Measurements from ENCODE around the gene LRIG3.

The LRIG3 gene

DNA sequence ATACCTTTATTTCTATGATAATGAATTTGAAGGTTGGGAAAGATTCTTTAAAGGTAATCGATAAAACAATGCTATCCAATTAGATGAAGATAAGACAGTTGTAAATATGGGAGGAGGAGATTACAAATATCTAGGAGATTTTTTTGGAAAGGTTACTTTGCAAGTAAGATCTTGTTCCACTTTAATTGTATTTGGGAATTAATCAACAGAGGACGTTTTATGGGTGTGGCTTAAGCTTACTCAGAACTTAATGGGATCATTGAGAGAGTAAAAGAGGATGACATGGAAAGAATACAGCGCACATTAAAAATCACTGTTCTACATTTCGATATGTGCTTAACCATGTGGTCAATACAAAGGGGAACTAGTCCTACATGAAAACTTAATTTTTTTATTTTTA is 3.5 kb upstream of the LRIG3 start:
- Mint-ChIP-seq H3K27ac (no peak overlapping the region), H3K36me3 (ENCODE audit: low read depth) (no peaks in the 10 kb centered on the region), H3K27me3 (peaks cover 29% of the 10 kb centered on the region), H3K4me1 (ENCODE audit: low read depth) (no peaks in the 10 kb centered on the region), H3K4me3 (no peak overlapping the region), H3K9me3 (no peaks in the 10 kb centered on the region)
- intact Hi-C loops (cut with micrococcal nuclease): no loop called here

DNA sequence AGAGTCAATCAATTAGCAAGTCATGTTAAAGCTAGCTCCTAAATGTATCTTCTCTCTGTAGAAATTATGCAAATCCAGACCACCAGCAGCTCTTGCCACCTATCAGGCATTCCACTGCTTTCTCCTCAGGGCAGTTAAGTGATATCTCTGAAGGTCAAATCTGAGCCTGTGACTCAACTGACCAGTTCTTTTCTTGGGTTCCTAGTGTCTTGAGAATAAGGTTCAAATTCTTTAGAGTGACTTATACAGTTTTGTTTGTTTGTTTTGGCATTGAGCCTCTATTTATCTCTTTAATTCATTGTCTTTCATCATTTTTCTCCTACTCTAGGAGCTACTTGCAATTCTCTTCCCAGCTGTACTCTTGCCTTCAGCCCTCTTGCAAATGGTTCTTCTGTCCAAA is 2.5 kb upstream of the LRIG3 start:
- H3K27ac Mint-ChIP-seq: no peak overlapping the region
- H3K27me3 Mint-ChIP-seq: peaks cover 37% of the 10 kb centered on the region
- no peak overlapping the region for H3K4me3 Mint-ChIP-seq
- intact Hi-C loops (cut with micrococcal nuclease): no loop called here
- H3K36me3 Mint-ChIP-seq (ENCODE audit: low read depth): no peaks in the 10 kb centered on the region
- H3K4me1 Mint-ChIP-seq (ENCODE audit: low read depth): no peaks in the 10 kb centered on the region
- H3K9me3 Mint-ChIP-seq: no peaks in the 10 kb centered on the region

DNA sequence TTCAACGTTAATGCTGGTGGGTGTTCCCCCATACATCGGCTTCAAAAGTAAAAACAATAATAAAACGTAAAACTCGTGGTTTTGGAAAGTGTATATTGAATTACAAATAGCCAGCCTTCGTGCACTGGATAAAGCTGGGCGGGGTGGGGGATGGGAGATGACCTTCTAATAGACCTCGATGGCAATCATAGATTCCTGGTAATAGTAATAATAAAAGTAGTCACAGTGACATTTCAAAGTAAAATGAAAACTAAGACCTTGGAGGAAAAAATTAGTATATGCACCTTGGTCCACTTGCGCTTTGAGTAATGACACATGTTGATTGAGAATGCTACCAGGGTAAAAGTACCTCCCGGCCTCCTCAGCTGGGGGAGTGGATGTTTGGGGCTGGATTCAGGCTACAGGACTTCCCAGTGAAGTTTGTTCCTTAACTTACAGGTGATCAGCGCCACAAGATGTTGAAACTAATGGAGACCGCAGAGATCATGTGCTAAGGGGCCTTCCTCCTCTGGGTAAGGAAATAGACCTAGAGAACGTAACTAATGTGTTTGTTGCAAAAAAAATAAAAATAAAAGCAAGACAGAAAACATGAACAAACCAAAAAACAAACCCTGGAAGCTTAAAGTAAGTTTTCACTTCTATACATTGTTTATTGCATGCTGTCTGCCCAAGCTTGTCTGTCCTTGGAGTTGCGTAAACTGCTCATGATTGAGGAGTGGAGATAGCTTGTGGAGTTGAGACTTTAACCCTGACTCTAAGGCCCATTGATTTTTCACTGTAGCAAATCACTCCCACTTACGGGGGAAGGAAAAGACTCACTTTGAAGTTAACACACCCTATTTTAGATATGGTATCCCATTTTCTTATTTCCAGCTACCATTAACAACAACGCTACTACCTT is 907 bp upstream of the LRIG3 start:
- H3K4me3 Mint-ChIP-seq: no peak overlapping the region
- H3K4me1 Mint-ChIP-seq (ENCODE audit: low read depth): no peaks in the 10 kb centered on the region
- intact Hi-C loops (cut with micrococcal nuclease): no loop called here
- H3K27me3 Mint-ChIP-seq: peaks cover 41% of the 10 kb centered on the region
- no peaks in the 10 kb centered on the region for H3K9me3 Mint-ChIP-seq
- H3K36me3 Mint-ChIP-seq (ENCODE audit: low read depth): no peaks in the 10 kb centered on the region
- no peak overlapping the region for H3K27ac Mint-ChIP-seq

- no peak overlapping the region for H3K4me3 Mint-ChIP-seq
- no peaks in the 10 kb centered on the region for H3K9me3 Mint-ChIP-seq
- H3K27ac Mint-ChIP-seq: no peak overlapping the region
- H3K36me3 Mint-ChIP-seq (ENCODE audit: low read depth): no peaks in the 10 kb centered on the region
- intact Hi-C loops (cut with micrococcal nuclease): no loop called here
- no peaks in the 10 kb centered on the region for H3K4me1 Mint-ChIP-seq (ENCODE audit: low read depth)
- peaks cover 41% of the 10 kb centered on the region for H3K27me3 Mint-ChIP-seq
Measured at GRCh38 chr12:58919231-58920101, 838 bp downstream of the LRIG3 start.

GRCh38 chr12:58918469-58918844 is 1.8 kb downstream of the LRIG3 start:
- Mint-ChIP-seq H3K4me3 (no peak overlapping the region), H3K27me3 (peaks cover 41% of the 10 kb centered on the region), H3K27ac (no peak overlapping the region), H3K9me3 (no peaks in the 10 kb centered on the region), H3K36me3 (ENCODE audit: low read depth) (no peaks in the 10 kb centered on the region), H3K4me1 (ENCODE audit: low read depth) (no peaks in the 10 kb centered on the region)
- intact Hi-C loops (cut with micrococcal nuclease): no loop called here

DNA sequence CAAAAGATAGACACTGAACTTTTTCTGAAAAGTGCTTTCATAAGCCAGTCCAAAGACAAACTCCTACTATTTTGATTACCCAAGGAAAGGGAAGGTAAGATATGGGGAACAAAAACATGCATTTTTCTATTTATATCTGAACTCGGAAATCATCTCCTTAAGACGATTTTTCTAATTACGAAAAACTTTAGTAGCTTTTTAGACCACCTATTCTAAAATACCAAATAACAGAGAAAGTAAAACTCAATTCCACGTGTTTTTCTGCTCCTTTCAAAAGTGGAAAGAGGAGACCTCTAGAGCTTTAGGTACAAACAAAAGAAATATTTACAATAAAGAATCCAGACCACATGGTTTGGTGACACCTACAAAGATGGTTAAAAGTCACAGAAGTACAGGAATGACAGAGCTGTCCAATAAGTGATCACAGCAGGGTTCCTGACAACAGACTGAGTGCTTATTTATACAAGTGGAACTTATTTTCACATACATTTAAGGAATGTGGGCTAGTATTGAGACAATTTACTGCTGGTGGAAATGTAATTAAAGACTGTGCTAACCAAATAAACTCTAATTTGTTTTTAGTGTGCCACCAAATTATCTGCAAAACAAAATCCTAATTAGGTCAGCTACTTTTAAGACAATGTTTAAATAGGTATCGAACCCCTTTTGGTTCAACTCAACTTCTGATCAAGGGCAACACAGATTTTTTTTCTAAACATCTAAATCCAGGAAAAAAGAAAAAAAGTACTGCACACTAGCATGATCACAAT is 2.4 kb downstream of the LRIG3 start:
- peaks cover 41% of the 10 kb centered on the region for H3K27me3 Mint-ChIP-seq
- H3K9me3 Mint-ChIP-seq: no peaks in the 10 kb centered on the region
- no peak overlapping the region for H3K4me3 Mint-ChIP-seq
- intact Hi-C loops (cut with micrococcal nuclease): no loop called here
- H3K36me3 Mint-ChIP-seq (ENCODE audit: low read depth): no peaks in the 10 kb centered on the region
- no peak overlapping the region for H3K27ac Mint-ChIP-seq
- no peaks in the 10 kb centered on the region for H3K4me1 Mint-ChIP-seq (ENCODE audit: low read depth)

- H3K4me3 Mint-ChIP-seq: no peak overlapping the region
- no peak overlapping the region for H3K27ac Mint-ChIP-seq
- H3K27me3 Mint-ChIP-seq: peaks cover 38% of the 10 kb centered on the region
- no peaks in the 10 kb centered on the region for H3K4me1 Mint-ChIP-seq (ENCODE audit: low read depth)
- H3K36me3 Mint-ChIP-seq (ENCODE audit: low read depth): no peaks in the 10 kb centered on the region
- intact Hi-C loops (cut with micrococcal nuclease): no loop called here
- H3K9me3 Mint-ChIP-seq: no peaks in the 10 kb centered on the region
Measured at GRCh38 chr12:58916921-58917511, 3.3 kb downstream of the LRIG3 start.

DNA sequence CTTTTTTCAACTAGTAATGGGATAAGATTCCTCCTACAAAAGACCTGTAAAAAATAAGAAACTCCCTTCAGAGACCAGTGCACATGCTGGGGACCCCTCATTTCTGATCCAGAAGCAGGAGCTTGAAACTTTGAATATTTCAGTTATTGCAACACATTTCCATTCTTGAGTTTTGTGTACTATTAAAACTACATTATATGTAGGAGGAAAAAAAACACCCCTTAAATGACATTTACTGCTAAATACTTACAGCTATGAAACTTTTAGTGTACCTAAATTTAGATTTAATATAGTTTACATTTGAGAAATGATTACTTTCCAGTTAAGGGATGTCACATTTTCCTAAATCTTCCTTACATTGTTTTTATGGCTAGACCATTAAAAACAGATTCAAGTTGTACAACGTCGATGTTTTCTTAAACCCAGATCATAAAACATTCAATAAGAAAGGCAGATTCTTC is 4.1 kb downstream of the LRIG3 start:
- H3K27me3 Mint-ChIP-seq: peaks cover 35% of the 10 kb centered on the region
- H3K36me3 Mint-ChIP-seq (ENCODE audit: low read depth): no peaks in the 10 kb centered on the region
- no peak overlapping the region for H3K4me3 Mint-ChIP-seq
- H3K27ac Mint-ChIP-seq: no peak overlapping the region
- H3K9me3 Mint-ChIP-seq: no peaks in the 10 kb centered on the region
- intact Hi-C loops (cut with micrococcal nuclease): no loop called here
- H3K4me1 Mint-ChIP-seq (ENCODE audit: low read depth): no peaks in the 10 kb centered on the region

DNA sequence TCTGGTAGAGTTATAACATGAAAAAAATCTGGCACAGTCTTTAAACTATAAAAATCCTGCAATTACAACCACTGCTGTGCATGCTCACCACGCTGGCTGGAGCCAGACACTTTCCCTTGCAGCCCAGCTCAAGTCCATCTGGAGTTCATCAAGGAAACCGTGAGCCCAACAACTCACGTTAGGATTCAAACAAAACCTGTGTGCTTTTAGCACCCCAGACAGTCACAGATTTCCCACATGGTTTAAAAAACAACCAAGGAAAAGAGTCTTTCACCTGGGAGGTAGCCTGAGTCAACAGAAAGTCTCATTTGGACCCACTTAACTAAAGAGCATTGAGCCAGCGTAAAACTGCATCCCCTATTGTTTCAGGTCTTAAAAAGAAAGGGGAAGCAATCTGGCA is 4.7 kb downstream of the LRIG3 start:
- intact Hi-C loops (cut with micrococcal nuclease): no loop called here
- H3K36me3 Mint-ChIP-seq (ENCODE audit: low read depth): no peaks in the 10 kb centered on the region
- H3K4me3 Mint-ChIP-seq: no peak overlapping the region
- no peaks in the 10 kb centered on the region for H3K9me3 Mint-ChIP-seq
- H3K27me3 Mint-ChIP-seq: peaks cover 29% of the 10 kb centered on the region
- H3K27ac Mint-ChIP-seq: no peak overlapping the region
- no peaks in the 10 kb centered on the region for H3K4me1 Mint-ChIP-seq (ENCODE audit: low read depth)

- intact Hi-C loops (cut with micrococcal nuclease): no loop called here
- no peak overlapping the region for H3K4me3 Mint-ChIP-seq
- no peaks in the 10 kb centered on the region for H3K36me3 Mint-ChIP-seq (ENCODE audit: low read depth)
- peaks cover 23% of the 10 kb centered on the region for H3K27me3 Mint-ChIP-seq
- no peak overlapping the region for H3K27ac Mint-ChIP-seq
- no peaks in the 10 kb centered on the region for H3K9me3 Mint-ChIP-seq
- no peaks in the 10 kb centered on the region for H3K4me1 Mint-ChIP-seq (ENCODE audit: low read depth)
Measured at GRCh38 chr12:58915037-58915436, 5.3 kb downstream of the LRIG3 start.

DNA sequence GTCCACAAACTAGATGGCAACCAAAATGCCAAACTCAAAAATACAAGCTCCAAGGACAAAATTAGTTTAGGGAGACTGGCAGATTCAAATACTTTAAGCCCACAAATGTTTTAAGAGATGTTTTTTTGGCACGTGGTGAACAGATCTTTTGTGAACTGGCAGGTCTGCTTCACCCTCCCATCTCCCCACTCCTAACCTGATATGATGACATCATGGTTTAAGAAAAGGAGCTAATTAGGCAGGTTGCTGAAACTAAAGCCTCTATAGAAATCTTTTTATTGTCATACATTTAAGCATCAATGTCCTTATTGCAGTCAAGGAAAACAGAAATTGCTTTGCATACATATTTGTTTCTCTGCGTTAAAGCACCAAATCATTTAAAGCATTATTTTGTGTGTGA is 5.8 kb downstream of the LRIG3 start:
- peaks cover 17% of the 10 kb centered on the region for H3K27me3 Mint-ChIP-seq
- intact Hi-C loops (cut with micrococcal nuclease): no loop called here
- no peaks in the 10 kb centered on the region for H3K9me3 Mint-ChIP-seq
- H3K27ac Mint-ChIP-seq: no peak overlapping the region
- no peak overlapping the region for H3K4me3 Mint-ChIP-seq
- no peaks in the 10 kb centered on the region for H3K4me1 Mint-ChIP-seq (ENCODE audit: low read depth)
- no peaks in the 10 kb centered on the region for H3K36me3 Mint-ChIP-seq (ENCODE audit: low read depth)

DNA sequence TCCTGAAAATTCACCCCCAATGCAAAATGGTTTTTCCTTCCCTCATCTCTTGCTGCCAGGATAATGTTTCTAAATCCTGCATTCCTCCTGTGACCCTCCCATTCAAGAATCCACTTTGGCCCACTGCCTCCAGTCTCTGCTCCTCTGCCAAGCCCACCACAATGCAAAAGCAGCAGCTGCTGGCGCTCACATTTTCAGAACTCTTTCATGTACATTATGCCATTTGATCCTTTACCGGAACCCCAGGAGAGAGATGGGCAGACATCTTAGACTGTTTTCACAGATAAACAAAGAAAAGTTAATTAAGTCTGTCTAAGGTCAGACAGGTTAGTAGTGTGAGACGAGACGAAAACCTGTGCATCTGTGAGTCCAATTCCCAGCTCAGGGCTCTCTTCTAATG is 12.9 kb downstream of the LRIG3 start:
- Mint-ChIP-seq H3K36me3 (ENCODE audit: low read depth) (no peaks in the 10 kb centered on the region), H3K4me1 (ENCODE audit: low read depth) (no peaks in the 10 kb centered on the region), H3K9me3 (no peaks in the 10 kb centered on the region), H3K4me3 (no peak overlapping the region), H3K27ac (no peak overlapping the region), H3K27me3 (no peaks in the 10 kb centered on the region)
- intact Hi-C loops (cut with micrococcal nuclease): no loop called here

DNA sequence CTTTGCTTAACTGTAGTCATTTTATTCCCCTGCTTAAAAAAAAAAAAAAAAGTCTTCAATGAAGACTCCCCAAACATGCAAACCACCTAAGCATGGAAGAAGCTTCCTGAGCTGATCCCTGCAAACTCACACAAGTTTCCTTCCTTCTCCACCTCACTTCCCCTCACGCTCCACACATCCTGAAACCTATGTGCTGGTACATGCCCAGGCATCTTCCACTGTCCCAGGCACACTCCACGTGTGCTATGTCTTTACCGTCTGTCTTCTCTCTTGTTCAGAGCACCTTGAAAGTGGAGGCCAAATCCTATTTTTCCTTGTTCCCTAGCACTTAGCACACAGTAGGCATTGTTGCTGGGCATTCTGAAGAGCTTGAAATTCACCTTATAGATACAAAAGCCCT is 13.4 kb downstream of the LRIG3 start:
- intact Hi-C loops (cut with micrococcal nuclease): no loop called here
- no peaks in the 10 kb centered on the region for H3K36me3 Mint-ChIP-seq (ENCODE audit: low read depth)
- H3K9me3 Mint-ChIP-seq: no peaks in the 10 kb centered on the region

More for the DNA sequence above, 13.4 kb downstream of the LRIG3 start:
- no peak overlapping the region for H3K27ac Mint-ChIP-seq
- no peak overlapping the region for H3K4me3 Mint-ChIP-seq
- H3K4me1 Mint-ChIP-seq (ENCODE audit: low read depth): no peaks in the 10 kb centered on the region
- H3K27me3 Mint-ChIP-seq: no peaks in the 10 kb centered on the region

All from dendritic cell treated with granulocyte-macrophage colony-stimulating factor and Interleukin-4, amounts not matched to agents 40 ng/mL and 50 ng/mL, for 4 days (primary cell).